ENCODE data around the gene MACROD1. TPM values are rescaled to one million over a fixed set of nuclear protein-coding genes. Genes with fewer than 3 reads are reported as not detected.
A peak's percentile ranks its signal among the peaks of the same experiment; 100 is the strongest.

Gene MACROD1
- total and polyA plus RNA-seq, 7 experiments from 2014 or later: 5.4 to 16.2 (median 9.7) TPM

GRCh38 chr11:64026575-64027205 is 139.2 kb downstream of the MACROD1 start:
- H3K4me1 Mint-ChIP-seq: peaks cover 0 to 6% (median 0%) of the 10 kb centered on the region in 7 donors
- peak overlapping the region in 2 of 10 donors; percentile 29 to 52 for H3K4me3 Mint-ChIP-seq
- H3K4me1 ChIP-seq (ENCODE audit: control insufficient read depth in 2 of 2, insufficient read depth in 2 of 2, low read length in 2 of 2): no peaks in the 10 kb centered on the region
- no peak for ATAC-seq
- H3K27ac Mint-ChIP-seq: peak overlapping the region in 1 of 9 donors; percentile 21
- ChIA-PET CTCF (no interaction called here), POLR2A (no interaction called here)
- H3K27me3 ChIP-seq (ENCODE audit: control insufficient read depth in 2 of 2, insufficient read depth in 2 of 2, low read length in 2 of 2): no peaks in the 10 kb centered on the region
- H3K9me3 Mint-ChIP-seq: no peaks in the 10 kb centered on the region
- H3K36me3 ChIP-seq (ENCODE audit: control insufficient read depth in 2 of 3, insufficient read depth in 3 of 3, low read length in 3 of 3): no peaks in the 10 kb centered on the region
- peaks cover 0 to 16% (median 6%) of the 10 kb centered on the region in 5 donors for H3K27me3 Mint-ChIP-seq
- no peaks in the 10 kb centered on the region for H3K36me3 Mint-ChIP-seq
- intact Hi-C loops (cut with micrococcal nuclease): no loop called here
- DNase-seq: no peak
- no peak overlapping the region for H3K27ac ChIP-seq (ENCODE audit: low read depth, low read length)
- no peak overlapping the region for H3K4me3 ChIP-seq (ENCODE audit: low read length)
- H3K9me3 ChIP-seq (ENCODE audit: control insufficient read depth in 2 of 3, low read length in 3 of 3): no peaks in the 10 kb centered on the region

DNA sequence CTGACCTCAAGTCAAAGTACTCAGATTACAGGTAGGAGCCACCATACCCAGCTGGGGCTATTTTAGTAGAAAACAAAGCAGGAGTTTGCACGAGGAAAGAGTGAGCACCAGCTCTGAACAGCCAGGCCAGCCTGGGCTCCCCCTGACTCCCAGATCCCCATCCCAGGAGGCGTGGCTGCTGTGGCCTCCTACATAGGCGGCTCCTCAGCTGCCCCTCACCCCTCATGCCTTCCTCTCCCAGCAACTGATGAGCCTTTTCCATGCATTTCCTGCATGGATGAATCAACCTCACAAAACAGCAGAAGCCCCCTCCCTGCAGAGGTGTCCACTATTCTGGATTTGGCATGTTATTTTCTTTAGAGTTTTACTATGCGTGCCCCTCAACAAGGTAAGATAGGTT is 140.7 kb downstream of the MACROD1 start:
- POLR2A ChIA-PET: no interaction called here
- ATAC-seq (no peak), DNase-seq (no peak)

GRCh38 chr11:64023712-64024710 is 141.9 kb downstream of the MACROD1 start:
- ChIA-PET CTCF (interaction anchor here (0.6 to 2.0 kb wide), 2 partner anchors 12 to 23 kb away, joined by 4 read pairs; no protein-coding TSS in a partner anchor), POLR2A (no interaction called here)
- H3K27ac Mint-ChIP-seq: no peak overlapping the region

More for the DNA sequence above, 140.7 kb downstream of the MACROD1 start:
- no peaks in the 10 kb centered on the region for H3K9me3 Mint-ChIP-seq
- intact Hi-C loops (cut with micrococcal nuclease): no loop called here
- Histone ChIP-seq H3K27ac (ENCODE audit: low read depth, low read length) (no peak overlapping the region), H3K4me3 (ENCODE audit: low read length) (no peak overlapping the region), H3K27me3 (ENCODE audit: control insufficient read depth in 2 of 2, insufficient read depth in 2 of 2, low read length in 2 of 2) (no peaks in the 10 kb centered on the region), H3K36me3 (ENCODE audit: control insufficient read depth in 2 of 3, insufficient read depth in 3 of 3, low read length in 3 of 3) (no peaks in the 10 kb centered on the region), H3K4me1 (ENCODE audit: control insufficient read depth in 2 of 2, insufficient read depth in 2 of 2, low read length in 2 of 2) (no peaks in the 10 kb centered on the region), H3K9me3 (ENCODE audit: control insufficient read depth in 2 of 3, low read length in 3 of 3) (no peaks in the 10 kb centered on the region)
- H3K27me3 Mint-ChIP-seq: peaks cover 0 to 16% (median 6%) of the 10 kb centered on the region in 5 donors
- H3K27ac Mint-ChIP-seq: no peak overlapping the region
- H3K4me1 Mint-ChIP-seq: peaks cover 0 to 9% (median 0%) of the 10 kb centered on the region in 7 donors
- CTCF ChIA-PET: interaction anchor here (0.9 to 2.0 kb wide), 2 partner anchors 8 to 24 kb away, joined by 3 to 4 read pairs; no protein-coding TSS in a partner anchor
- no peak overlapping the region for H3K4me3 Mint-ChIP-seq
- H3K36me3 Mint-ChIP-seq: no peaks in the 10 kb centered on the region

DNA sequence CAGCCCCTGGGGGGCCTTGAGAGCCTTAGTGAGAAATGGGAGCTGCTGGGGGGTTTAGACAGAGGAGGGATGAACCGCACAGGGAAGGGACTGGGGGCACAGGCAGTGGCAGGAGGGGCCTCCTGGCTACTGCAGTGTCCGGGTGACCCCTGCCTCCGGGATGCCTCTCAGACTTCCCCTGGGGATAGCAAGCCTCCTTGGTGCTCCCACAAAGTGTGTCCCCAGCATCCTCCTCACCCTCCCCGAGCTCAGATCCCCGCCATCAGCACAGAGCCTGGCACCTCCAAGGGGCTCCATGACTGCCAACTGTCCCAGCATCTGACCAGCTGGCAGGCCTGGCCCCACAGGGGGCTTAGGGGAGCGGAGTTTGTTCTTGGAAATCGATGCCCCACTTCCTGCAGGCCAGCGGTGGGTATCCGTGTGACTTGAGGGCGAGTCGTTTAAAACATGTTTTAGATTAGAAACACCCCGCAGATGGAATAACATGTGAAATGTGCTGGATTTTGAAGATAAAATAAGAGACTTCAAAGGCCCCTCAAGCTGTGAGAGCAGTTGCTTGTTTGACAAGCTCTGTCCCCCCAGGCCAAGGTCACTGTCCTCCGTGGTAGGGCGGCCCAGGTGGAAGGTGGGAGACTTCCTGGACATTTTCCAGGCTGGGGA is 143.7 kb downstream of the MACROD1 start:
- Mint-ChIP-seq H3K27ac (no peak overlapping the region), H3K27me3 (peaks cover 0 to 9% (median 5%) of the 10 kb centered on the region in 5 donors), H3K4me1 (peaks cover 0 to 5% (median 0%) of the 10 kb centered on the region in 7 donors), H3K4me3 (no peak overlapping the region), H3K36me3 (no peaks in the 10 kb centered on the region), H3K9me3 (no peaks in the 10 kb centered on the region)
- Histone ChIP-seq H3K4me3 (ENCODE audit: low read length) (no peak overlapping the region), H3K4me1 (ENCODE audit: control insufficient read depth in 2 of 2, insufficient read depth in 2 of 2, low read length in 2 of 2) (no peaks in the 10 kb centered on the region), H3K9me3 (ENCODE audit: control insufficient read depth in 2 of 3, low read length in 3 of 3) (no peaks in the 10 kb centered on the region), H3K27me3 (ENCODE audit: control insufficient read depth in 2 of 2, insufficient read depth in 2 of 2, low read length in 2 of 2) (no peaks in the 10 kb centered on the region), H3K36me3 (ENCODE audit: control insufficient read depth in 2 of 3, insufficient read depth in 3 of 3, low read length in 3 of 3) (no peaks in the 10 kb centered on the region), H3K27ac (ENCODE audit: low read depth, low read length) (no peak overlapping the region)
- DNase-seq (no peak), ATAC-seq (no peak)
- POLR2A ChIA-PET: no interaction called here
- intact Hi-C loops (cut with micrococcal nuclease): no loop called here
- CTCF ChIA-PET: no interaction called here

More at GRCh38 chr11:64023712-64024710, 141.9 kb downstream of the MACROD1 start:
- Mint-ChIP-seq H3K27me3 (peaks cover 0 to 10% (median 6%) of the 10 kb centered on the region in 5 donors), H3K4me3 (no peak overlapping the region), H3K4me1 (peaks cover 0 to 5% (median 0%) of the 10 kb centered on the region in 7 donors), H3K36me3 (no peaks in the 10 kb centered on the region), H3K9me3 (no peaks in the 10 kb centered on the region)
- Histone ChIP-seq H3K36me3 (ENCODE audit: control insufficient read depth in 2 of 3, insufficient read depth in 3 of 3, low read length in 3 of 3) (no peaks in the 10 kb centered on the region), H3K27me3 (ENCODE audit: control insufficient read depth in 2 of 2, insufficient read depth in 2 of 2, low read length in 2 of 2) (no peaks in the 10 kb centered on the region), H3K4me3 (ENCODE audit: low read length) (no peak overlapping the region), H3K4me1 (ENCODE audit: control insufficient read depth in 2 of 2, insufficient read depth in 2 of 2, low read length in 2 of 2) (no peaks in the 10 kb centered on the region), H3K9me3 (ENCODE audit: control insufficient read depth in 2 of 3, low read length in 3 of 3) (no peaks in the 10 kb centered on the region), H3K27ac (ENCODE audit: low read depth, low read length) (no peak overlapping the region)
- ATAC-seq (no peak), DNase-seq (no peak)
- intact Hi-C loops (cut with micrococcal nuclease): no loop called here

- H3K4me3 Mint-ChIP-seq: no peak overlapping the region
- peaks cover 0 to 5% (median 0%) of the 10 kb centered on the region in 7 donors for H3K4me1 Mint-ChIP-seq
- H3K27ac ChIP-seq (ENCODE audit: low read depth, low read length): no peak overlapping the region
- no peaks in the 10 kb centered on the region for H3K27me3 ChIP-seq (ENCODE audit: control insufficient read depth in 2 of 2, insufficient read depth in 2 of 2, low read length in 2 of 2)
- H3K36me3 ChIP-seq (ENCODE audit: control insufficient read depth in 2 of 3, insufficient read depth in 3 of 3, low read length in 3 of 3): no peaks in the 10 kb centered on the region
- H3K4me1 ChIP-seq (ENCODE audit: control insufficient read depth in 2 of 2, insufficient read depth in 2 of 2, low read length in 2 of 2): no peaks in the 10 kb centered on the region
- intact Hi-C loops (cut with micrococcal nuclease): no loop called here
- H3K9me3 ChIP-seq (ENCODE audit: control insufficient read depth in 2 of 3, low read length in 3 of 3): no peaks in the 10 kb centered on the region
- DNase-seq (no peak), ATAC-seq (no peak)
- H3K4me3 ChIP-seq (ENCODE audit: low read length): no peak overlapping the region
- no peak overlapping the region for H3K27ac Mint-ChIP-seq
- no peaks in the 10 kb centered on the region for H3K9me3 Mint-ChIP-seq
- ChIA-PET CTCF (no interaction called here), POLR2A (no interaction called here)
- H3K36me3 Mint-ChIP-seq: no peaks in the 10 kb centered on the region
- peaks cover 0 to 3% (median 0%) of the 10 kb centered on the region in 5 donors for H3K27me3 Mint-ChIP-seq
Observed at GRCh38 chr11:64021757-64022093, 144.2 kb downstream of the MACROD1 start.

DNA sequence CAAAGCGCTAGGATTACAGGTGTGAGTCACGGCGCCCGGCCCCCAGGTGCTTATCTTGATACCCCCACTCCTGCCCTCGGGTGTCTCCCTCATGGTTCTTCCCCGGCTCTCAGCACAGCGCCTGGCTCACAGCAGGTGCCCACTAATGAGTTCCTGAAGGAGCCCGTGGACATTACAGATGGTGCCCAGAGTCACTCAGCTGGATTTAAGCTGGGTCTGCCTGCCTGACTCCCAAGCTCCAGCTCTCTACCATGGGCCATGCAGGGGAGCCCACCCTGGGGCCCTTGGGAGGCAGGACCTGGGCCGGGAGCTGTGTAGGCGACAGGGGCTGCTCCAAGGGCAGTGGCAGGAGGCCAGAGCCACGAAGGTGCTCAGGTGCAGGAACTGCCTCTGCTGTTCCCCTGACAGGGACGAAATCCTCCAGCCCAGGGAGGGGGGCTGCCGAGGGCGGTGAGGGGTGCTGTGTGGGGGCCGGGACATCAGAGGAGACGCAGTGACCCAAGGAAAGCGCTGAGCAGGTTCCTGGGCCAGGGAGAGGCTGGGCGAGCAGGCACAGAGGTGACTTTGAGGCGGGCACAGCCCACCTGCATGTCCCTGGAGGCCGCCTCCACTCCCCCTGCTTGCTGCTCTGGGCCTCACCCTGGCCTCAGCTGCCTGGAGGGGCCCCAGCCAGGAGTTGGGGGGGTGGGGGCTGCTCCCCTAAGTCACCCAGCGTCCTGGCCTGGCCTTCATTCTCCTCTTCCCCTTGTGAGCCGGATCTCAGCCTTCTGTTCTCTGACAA is 144.7 kb downstream of the MACROD1 start:
- no peak overlapping the region for H3K27ac Mint-ChIP-seq

More for the DNA sequence above, 144.7 kb downstream of the MACROD1 start:
- ATAC-seq (no peak), DNase-seq (no peak)
- intact Hi-C loops (cut with micrococcal nuclease): no loop called here
- CTCF ChIA-PET: no interaction called here
- H3K9me3 ChIP-seq (ENCODE audit: control insufficient read depth in 2 of 3, low read length in 3 of 3): no peaks in the 10 kb centered on the region
- no peaks in the 10 kb centered on the region for H3K9me3 Mint-ChIP-seq
- H3K27me3 Mint-ChIP-seq: no peaks in the 10 kb centered on the region
- H3K4me3 Mint-ChIP-seq: no peak overlapping the region
- H3K36me3 ChIP-seq (ENCODE audit: control insufficient read depth in 2 of 3, insufficient read depth in 3 of 3, low read length in 3 of 3): no peaks in the 10 kb centered on the region
- no peaks in the 10 kb centered on the region for H3K4me1 ChIP-seq (ENCODE audit: control insufficient read depth in 2 of 2, insufficient read depth in 2 of 2, low read length in 2 of 2)
- POLR2A ChIA-PET: no interaction called here
- H3K27ac ChIP-seq (ENCODE audit: low read depth, low read length): no peak overlapping the region
- H3K4me3 ChIP-seq (ENCODE audit: low read length): no peak overlapping the region
- H3K4me1 Mint-ChIP-seq: peaks cover 0 to 5% (median 0%) of the 10 kb centered on the region in 7 donors
- no peaks in the 10 kb centered on the region for H3K36me3 Mint-ChIP-seq
- no peaks in the 10 kb centered on the region for H3K27me3 ChIP-seq (ENCODE audit: control insufficient read depth in 2 of 2, insufficient read depth in 2 of 2, low read length in 2 of 2)
